GM18873 (cell line): ENCODE measurements around the gene F2.
"Not testable (repeated sequence)": the region's sequence is repeated elsewhere in the genome, so short reads cannot be mapped to it uniquely, and the experiment has no call there.

ENCODE experiments used
- ATAC-seq: cut with Tn5 transposase; IDR thresholded peaks from one replicate; pipeline ENCODE4 v1.9.1; 2021; ENCODE audit warnings: mild to moderate bottlenecking, moderate library complexity, moderate number of reproducible peaks; ENCODE audit not compliant: unreplicated experiment, low FRiP score

Gene F2

GRCh38 chr11:46682773-46683752 lies 36.0 kb upstream of the F2 start:
- ATAC-seq: no peak

GRCh38 chr11:46684367-46684766 lies 34.6 kb upstream of the F2 start:
- ATAC-seq: no peak

- ATAC-seq: no peak
Observed at GRCh38 chr11:46686886-46687795, 31.9 kb upstream of the F2 start.

GRCh38 chr11:46690702-46691101 lies 28.3 kb upstream of the F2 start:
- ATAC-seq: no peak

- ATAC-seq: no peak
Observed at GRCh38 chr11:46692450-46692849, 26.6 kb upstream of the F2 start.

- no peak for ATAC-seq
Observed at GRCh38 chr11:46693597-46694012, 25.4 kb upstream of the F2 start.

GRCh38 chr11:46694072-46694471 lies 24.9 kb upstream of the F2 start:
- ATAC-seq: no peak

GRCh38 chr11:46694607-46695006 lies 24.4 kb upstream of the F2 start:
- no peak for ATAC-seq

- ATAC-seq: no peak
Observed at GRCh38 chr11:46695345-46696211, 23.4 kb upstream of the F2 start.

GRCh38 chr11:46696212-46696558 lies 22.8 kb upstream of the F2 start:
- ATAC-seq: no peak

GRCh38 chr11:46697303-46697702 lies 21.7 kb upstream of the F2 start:
- ATAC-seq: no peak

- no peak for ATAC-seq
Observed at GRCh38 chr11:46697723-46698122, 21.3 kb upstream of the F2 start.

- no peak for ATAC-seq
Observed at GRCh38 chr11:46698597-46698996, 20.4 kb upstream of the F2 start.

GRCh38 chr11:46700241-46701077 lies 18.6 kb upstream of the F2 start, which contains the start of the genes ARHGAP1 and ZNF408:
ARHGAP1 (minus strand) TSS chr11:46700619; CDS start chr11:46696107, 4,512 bp downstream.
ZNF408 (plus strand) TSS chr11:46701031; CDS start chr11:46701048, 17 bp downstream.
- ATAC-seq: peak; percentile 78

GRCh38 chr11:46701078-46701654 lies 17.8 kb upstream of the F2 start:
- no peak for ATAC-seq

GRCh38 chr11:46705070-46705688 lies 13.8 kb upstream of the F2 start:
- no peak for ATAC-seq

- no peak for ATAC-seq
Observed at GRCh38 chr11:46706886-46707285, 12.1 kb upstream of the F2 start.

GRCh38 chr11:46709351-46709750 lies 9.7 kb upstream of the F2 start:
- ATAC-seq: not testable (repeated sequence)
